HG03060 (cell line): Measurements from ENCODE around the gene CHID1.

Experiments
- ATAC-seq: cut with Tn5 transposase; IDR thresholded peaks from one replicate; pipeline ENCODE4 v1.9.1; 2021; ENCODE audit warnings: low read depth, moderate number of reproducible peaks; ENCODE audit not compliant: unreplicated experiment

Gene CHID1

DNA sequence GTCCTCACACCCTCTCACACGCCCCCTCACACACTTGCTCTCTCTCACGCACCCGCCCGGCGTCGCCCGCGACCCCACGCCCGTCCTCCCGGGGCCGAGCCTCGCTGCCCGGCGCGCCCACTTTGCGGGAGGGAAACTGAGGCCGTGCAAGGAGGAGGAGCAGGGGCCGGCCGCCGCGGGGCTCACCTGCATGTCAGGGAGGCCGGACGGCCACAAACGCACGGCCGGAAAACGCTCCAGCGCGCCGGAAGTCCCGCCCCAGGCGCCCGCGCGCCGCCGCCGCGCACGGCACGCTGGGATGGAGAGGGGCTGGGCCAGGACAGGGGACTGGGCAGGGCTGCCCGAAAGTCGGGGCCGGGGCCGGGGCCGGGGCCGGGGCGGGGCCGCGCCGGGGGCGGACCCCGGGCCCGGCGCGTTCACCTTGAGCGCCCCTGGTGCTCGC lies at the start of gene CHID1:
TSS of gene CHID1 (minus strand) at position 222 of the 442 bp plus-strand sequence. CDS start 5,994 bp downstream, outside the sequence.
- no peak for ATAC-seq

DNA sequence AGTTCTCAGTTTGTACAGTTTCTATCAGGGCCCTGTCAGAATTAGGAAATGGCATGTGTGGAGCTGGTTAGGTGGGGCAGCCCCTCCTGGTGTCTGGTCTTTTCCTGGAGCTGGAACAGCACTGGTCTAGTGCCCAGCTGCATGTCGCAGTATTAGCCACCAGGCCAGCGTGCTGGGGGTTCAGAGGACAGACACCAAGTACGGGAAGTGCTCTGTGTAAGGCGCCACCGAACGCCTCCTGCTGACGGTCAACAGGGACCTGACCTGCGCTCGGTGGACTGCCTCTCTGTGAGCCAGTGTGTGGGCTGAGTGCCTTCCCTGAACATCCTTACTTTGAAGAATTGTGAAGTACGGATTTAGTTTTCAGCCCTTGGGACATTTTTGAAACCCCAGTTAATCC lies 49.0 kb upstream of the CHID1 start:
- no peak for ATAC-seq

DNA sequence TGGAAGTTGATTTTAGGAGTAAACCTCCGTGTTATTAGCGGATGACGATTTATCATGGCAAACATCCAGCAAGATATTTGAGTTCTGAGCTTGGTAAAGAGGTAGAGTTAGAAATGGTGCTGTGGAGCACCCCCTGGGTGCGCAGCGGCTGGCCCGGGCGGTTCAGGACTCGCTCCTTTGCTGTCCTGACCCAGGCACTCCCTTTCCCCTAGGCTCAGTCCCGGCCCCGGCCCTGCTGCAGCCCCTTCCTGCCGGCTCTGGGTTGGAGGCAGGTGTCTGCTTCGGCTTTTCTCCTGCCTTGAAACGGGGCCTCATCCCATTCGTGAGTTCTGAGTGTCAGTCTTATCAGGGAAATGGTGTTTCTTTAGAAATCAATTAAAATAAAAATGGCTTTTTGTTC lies 48.4 kb upstream of the CHID1 start:
- no peak for ATAC-seq

DNA sequence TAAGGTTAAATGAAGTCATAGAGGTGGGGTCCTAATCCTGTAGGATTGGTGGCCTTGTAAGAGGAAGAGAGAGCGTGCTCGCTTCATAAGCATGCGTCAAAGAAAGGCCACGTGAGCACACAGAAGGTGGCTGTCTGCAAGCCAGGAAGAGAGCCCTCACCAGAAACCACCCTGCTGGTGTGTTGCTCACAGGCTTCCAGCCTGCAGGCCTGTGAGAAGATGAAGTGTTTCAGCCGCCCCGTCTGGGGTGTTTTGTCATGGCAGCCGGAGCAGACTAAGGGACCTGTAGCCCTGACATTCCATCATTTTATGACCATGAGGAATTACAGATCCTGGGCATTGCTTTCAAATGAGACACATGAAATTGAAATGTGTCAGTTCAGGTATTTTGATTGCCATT lies 47.5 kb upstream of the CHID1 start:
- no peak for ATAC-seq

DNA sequence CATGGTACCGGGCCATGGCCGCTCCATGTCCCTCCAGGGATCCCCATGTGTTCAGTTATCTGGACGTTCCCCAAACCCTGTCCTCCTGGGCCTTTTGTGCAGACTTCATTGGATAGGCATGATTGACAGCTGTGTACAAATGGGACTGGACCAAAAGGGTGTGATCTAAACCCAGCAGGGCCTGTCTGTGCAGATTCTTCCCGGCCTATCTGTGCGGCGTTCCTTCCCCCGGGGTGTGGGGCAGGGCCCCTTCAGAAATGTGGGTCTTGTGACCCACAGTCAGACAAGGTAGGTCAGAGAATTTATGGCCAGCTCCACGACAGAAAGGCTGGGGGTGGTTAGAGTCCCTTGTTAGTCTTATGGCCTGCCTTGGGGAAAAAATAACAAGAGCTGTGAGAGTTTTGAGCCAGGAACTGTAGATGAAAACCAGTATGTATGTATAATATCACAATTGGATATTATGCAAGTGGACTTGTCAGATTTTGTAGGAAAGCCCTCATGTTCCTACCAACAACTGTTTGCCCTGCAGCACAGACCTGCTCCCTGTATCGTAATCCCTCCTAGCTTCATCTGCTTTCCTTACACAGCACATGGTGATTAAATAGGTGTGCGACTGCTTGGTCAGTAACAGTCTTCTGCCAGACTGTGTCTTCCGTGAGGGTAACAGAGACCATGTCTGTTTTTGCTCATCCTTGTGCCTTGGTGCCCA lies 46.8 kb upstream of the CHID1 start:
- ATAC-seq, result no peak

DNA sequence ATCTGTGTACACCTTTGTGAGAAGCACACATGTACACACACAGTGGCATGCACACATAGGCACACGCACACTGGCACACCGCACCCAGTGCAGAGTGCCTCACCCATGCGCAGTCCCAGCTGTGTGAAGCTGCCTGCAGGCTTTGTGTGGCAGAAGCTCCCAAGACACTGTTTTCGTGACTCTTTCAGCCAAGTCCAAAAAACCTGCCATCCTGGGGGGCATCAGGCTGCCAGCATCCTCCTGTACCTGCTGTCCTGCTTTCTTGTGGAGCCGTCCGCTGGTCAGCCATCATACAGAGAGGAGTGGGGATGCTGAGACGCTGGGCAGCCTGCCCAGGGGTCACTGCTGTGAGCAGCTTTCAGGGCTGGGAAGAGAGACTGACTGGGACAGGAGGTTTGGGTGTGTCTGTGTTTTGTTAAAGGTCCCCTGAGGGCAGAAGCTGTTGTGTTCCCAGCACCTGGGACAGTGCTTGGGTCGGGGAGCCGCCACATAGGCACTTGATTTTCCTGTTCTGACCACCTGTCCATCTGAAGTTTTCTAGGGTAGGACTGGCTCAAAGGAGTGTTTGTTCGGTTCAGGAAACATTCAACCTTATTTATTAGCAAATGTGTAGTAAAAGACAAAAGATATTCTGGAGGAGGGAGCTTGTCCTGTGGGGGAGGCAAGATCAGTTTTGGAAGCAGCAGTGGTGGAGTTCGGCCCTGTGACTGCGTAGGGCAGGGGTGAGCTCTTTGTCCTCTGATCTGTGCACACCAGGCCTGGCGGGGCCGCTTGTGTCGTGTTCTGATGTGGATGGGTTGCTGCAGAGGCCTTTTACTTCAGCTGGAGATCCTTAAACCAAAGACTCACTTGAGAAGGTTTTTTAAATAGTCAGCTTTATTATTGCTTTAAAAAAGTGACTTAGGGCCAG lies 44.8 kb upstream of the CHID1 start:
- no peak for ATAC-seq

DNA sequence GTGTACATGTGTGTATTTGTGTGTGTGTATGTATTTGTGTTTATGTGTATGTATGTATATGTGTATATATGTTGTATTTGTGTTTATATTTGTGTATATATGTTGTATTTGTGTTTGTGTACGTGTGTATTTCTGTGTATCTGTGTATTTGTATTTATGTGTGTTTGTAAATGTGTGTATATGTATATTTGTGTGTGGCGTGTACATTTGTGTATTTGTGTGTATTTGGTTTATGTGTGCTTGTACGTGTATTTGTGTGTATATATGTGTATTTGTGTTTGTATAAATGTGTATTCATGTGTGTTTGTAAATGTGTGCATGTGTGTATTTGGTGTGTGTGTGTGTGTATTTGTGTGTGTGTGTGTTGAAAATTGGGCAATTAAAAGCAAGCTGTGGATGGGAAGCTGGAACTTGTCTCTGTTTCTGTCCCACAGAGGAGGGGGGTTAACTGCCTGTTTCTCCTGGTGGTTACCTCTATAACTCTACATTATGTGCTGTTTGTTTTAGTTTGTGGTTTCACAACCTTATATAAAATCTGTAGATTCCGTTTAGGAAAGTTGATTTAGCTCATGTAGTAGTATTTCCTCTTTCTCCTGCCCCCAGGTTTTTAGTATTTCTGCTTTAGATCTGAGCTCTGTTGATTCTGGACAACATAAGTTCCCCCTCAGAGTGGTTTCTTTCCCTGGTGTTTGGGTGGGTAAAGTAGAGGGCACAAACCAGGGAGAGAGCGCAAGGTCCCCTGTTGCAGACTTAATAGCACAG lies 44.0 kb upstream of the CHID1 start:
- no peak for ATAC-seq

DNA sequence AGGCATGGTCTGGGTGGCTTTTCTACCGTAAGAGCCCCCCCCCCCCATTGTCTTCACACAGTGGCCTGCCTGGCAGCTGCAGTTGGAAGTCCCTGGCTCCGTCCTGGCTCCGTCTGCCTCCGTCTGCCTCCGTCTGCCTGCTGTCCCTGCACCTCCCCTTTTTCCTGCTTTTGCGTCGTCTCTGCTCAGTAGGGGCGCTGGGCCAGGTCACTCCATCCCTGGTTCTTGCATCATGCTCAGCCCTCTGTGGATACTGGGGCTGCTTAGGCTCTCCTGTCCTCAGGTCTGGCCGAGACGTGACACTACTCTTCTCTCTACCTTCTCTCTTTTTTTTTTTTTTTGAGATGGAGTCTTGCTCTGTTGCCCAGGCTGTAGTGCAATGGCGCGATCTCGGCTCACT lies 42.9 kb upstream of the CHID1 start:
- no peak for ATAC-seq

DNA sequence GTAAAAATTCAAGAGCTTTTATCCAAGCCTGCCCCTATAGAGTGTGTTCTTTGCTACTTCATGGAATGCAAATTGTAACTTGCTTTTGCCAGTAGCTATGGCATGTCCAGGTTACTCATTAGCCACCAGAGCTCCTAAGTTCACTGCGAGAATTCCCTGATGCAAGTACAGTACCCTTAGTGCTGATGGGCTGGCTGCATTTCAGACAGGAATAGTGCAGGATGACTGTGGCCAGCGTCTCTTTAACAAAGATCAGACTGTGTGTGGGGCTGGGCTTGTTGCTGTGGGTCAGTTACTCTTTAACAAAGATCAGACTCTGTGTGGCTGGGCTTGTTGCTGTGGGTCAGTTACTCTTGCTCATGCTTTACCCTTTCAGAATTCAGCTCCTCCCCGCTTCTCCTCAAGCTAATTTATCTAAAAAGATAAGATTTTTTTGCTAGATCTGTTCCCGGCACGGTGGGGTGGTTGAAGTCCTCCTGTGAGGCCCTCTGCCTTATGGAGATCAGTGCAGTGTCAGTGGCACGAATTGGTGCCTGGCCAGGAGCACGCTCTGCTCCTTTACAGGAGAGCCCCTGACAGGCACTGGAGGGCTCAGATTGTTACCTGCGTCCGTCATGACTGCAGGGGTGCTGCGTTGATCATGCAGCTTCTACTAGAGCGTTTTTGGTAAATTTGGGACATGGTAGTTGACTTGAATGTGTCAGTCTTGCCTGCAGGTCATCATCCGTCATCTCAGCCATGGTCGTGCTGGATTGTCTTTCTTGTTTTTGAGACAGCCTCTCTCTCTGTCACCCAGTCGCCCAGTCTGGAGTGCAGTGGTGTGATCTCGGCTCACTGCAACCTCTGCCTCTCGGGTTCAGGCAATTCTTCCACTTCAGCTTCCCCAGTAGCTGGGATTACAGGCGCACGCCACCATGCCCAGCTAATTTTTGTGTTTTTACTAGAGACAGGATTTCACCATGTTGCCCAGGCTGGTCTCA lies 42.1 kb upstream of the CHID1 start:
- ATAC-seq, result no peak

DNA sequence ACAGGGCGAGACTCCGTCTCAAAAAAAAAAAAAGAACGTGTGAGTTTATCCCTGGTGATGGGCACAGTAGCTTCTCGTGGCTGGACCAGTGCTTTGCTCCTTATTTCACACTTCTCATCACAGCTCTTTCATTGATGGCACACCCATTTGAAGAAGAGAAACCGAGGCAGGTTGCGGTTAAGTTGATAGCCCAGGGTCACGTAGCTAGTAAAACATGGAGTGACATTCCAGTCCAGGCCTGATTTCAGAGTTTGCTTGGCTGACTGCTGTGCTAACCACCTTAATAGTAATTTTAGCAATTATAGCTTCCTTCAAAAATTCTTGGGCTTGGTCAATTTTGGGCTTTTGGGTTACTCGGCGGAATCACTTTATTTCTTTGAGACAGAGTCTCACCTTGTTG lies 40.9 kb upstream of the CHID1 start:
- no peak for ATAC-seq

DNA sequence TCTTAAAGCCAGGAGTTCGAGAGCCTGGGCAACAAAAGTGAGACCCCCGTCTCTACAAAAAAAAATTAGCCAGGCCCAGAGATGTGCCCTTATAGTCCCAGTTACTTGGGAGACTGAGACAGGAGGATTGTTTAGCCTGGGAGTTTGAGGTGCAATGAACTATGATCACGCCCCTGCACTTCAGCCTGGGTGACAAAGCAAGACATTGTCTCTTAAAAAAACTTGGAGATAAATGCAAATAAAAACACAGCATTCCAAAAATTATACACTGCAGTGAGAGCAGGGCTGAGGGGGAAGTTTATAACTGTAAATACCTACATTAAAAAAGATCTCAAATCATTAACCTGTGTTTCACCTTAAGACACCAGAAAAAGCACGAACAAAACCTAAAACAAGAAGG lies 37.1 kb upstream of the CHID1 start:
- ATAC-seq, result no peak

DNA sequence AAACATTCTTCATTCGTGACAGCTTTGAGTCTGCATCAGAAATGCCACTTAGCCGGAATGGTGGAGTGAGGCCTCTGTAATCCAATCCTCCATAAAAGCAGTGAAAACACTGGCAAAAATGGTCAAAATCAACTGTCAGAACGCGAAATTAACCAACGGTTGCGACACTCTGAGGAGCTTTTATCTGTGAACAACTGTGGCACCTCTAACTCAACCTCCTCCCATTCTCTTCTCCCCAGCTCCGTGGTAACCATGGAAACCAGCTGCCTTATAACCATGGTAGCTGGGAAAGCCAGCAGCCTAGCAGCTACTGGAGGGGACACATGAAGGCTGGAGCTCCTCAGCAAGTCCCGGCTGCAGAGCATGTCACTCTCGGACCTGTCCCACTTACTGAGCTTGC lies 35.4 kb upstream of the CHID1 start:
- ATAC-seq, result no peak

DNA sequence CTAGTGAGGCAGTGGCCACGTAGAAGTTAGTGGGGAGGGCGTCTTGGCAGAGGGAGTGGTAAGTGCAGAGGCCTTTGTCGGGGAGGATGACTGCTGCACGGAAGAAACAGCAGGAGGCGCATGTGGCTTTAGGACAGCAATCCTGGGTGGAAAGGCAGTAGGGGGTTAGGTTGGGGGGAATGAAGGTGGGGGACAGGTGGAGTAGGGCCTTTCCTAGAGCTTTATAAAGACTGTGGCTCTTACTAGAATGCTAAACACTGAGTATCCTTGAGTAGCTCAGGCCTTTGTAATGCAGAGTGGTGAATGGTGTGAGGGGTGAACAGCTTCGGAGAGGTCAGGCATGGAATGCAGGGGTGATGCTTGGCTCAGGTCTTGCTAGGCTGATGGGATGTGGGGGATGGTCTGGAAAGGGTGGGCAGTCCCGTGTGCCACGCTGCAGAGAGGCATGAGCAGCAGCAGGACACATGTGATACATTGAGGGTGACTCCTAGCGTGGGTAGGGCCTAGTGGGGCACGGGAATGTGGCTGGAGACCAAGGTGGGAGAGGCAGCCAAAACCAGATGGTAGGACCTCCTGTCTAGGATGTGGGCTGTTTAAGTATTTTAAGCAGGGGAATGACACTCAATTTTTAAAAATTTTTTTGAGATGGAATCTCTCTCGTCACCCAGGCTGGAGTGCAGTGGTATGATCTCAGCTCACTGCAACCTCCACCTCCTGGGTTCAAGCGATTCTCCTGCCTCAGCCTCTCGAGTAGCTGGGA lies 34.3 kb upstream of the CHID1 start:
- ATAC-seq, result no peak

DNA sequence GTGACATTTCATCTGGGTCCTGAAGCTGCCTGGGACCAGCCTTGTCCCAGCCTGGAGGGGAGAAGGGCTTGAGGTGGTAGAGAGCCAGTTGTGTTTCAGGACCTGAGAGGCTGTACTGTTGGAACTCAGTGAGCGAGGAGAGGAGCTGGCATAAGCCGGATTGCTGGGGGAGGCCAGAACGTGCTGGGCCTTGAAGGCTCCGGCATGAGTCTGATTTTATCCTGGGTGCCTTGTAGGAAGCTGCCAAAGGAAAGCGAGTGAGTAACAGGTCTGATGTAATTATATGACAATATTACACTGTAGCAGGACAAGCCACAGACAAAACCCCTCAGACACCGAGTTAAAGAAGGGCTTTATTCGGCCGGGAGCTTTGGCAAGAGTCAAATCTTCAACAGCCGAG lies 32.2 kb upstream of the CHID1 start:
- no peak for ATAC-seq

DNA sequence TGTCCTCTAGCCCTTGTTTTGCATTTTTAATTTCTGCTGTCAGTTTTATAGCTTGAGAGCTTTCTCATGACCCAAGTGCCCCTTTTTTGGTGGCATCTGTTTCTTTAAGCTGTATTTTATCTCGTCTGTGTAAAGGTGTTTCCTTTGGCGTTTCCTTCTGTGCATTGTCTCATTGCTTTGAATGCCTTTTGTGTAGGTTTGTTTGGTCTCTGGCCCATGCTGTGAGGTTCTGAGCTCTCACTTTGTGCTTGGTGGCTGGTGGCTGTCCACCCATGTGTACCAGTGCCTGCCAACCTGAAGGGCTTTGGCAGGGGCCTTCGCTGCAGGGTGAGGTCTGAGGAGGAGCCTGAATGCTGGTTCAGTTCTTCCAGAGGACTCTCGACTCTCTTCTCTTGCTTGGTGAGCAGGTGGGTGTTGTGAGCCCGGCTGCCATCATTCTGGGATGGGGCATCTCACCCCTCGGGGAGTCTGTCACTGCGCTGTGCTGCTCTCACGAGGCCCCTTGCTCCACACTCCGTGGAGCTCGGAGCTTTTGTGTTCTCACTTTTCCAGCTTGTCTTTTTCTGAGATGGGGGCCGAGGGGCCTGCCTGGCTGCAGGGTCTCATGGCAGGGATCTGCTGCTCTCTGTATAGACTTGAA lies 30.0 kb upstream of the CHID1 start:
- ATAC-seq, result no peak

DNA sequence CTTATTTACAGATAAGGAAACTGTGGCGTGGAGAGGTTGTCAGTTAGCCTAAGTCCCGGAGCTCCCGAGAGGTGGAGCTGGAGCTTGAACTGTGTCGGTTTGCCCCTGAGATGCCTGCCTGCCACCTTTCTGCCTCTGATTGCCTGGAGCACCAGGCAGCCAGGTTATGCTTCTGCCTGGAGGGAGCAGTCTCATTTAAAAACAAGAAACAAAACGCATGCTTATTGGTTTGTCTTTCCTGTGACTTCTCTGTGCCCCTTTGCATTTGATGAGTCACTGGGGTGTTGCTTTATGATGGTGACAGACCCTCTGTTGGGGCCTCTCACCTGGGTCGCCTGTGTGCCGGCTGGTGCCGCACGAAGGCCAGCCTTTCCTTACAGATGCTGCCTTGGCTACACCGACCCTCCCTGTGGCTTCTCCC lies 27.2 kb upstream of the CHID1 start:
- ATAC-seq, result no peak

DNA sequence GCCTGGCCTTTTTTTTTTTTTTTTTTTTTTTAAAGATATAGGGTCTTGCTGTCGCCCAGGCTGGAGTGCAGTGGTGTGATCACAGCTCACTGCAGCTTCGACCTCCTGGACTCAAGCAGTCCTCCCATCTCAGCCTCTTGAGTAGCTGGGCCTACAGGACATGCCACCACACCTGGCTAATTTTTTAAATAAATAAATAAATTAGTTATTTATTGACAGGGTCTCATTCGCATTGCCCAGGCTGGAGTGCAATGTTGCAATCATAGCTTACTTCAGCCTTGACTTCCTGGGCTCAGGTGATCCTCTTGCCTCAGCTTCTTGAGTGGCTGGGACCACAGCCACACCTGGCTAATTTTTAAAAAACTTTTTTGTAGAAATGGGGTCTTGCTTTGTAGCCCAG lies 25.6 kb upstream of the CHID1 start:
- no peak for ATAC-seq

DNA sequence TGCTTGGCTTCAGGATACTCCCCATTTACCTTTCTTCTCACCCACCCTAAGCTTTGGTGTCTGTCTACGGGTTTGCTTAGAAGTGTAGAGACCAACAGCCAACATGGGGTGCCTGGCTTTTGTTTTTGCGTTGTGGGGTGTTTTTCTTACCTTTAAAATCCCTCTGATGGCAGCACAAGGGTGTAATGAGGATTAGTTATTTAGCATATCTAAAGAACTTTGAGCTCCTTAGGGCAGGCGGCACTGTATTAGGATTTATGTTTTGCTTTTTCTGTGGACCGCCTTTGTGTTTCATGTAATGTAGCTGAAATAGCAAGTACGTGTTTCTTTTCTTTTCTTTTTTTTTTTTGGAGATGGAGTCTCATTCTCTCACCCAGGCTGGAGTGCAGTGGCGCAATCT lies 23.9 kb upstream of the CHID1 start:
- ATAC-seq, result no peak

DNA sequence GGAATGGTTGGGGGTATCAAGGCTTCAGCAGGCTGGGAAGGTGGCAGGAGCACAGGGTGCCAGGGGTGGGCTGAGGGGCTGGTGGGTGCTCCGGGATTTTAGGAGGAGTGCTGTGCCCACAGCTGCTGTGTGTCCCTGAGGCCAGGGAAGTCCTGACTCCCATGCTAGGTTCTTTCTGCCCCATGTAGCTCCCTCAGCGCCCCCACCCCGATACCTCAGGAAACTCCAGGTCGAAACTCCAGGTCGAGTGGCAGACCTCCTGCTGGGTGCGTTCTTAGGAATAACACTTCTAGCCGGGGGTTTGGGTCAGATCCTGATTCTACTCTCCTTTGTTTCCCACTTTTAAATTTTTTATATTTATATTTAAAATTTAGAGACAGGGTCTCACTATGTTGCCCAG lies 23.3 kb upstream of the CHID1 start:
- no peak for ATAC-seq
